ENCODE data around the gene PFKL.

The PFKL gene

DNA sequence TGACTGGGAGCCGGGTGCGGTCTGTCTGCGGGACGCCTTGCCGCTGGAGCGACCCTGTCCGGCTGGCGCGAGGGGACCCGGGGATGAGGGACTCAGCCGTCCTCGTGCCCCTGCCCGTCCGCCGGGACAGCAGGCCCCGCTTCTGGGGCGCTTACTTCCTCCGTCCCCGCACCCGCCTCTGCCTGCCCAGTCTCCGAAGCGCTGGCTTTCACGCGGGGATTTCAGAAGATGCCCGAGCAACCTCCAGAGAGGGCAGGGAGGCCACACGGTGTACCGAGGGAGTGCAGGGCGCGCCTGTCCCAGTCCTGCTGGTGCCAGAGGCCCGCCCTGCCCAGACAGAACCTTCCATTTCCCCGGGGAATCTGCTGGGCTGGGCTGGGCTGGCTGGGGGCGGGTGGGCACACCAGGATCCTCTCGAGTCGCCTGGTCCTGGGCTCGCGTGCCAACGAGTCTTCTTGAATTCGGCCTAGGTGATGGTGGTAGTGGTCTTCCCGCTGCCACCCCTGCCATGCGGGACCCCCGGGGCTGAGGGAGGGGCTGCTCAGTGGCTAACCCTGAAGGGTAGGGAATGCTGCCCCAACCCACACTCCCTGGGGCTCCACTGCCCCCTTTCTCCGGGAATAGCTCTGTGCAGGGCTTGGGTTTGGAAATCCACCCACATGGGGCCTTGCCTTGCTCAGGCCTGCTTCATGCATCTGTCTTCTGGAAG lies 51.1 kb downstream of the PFKL start:
- Mint-ChIP-seq H3K27me3 (ENCODE audit: low read depth) (no peaks in the 10 kb centered on the region), H3K27ac (no peak overlapping the region), H3K36me3 (ENCODE audit: low read depth) (no peaks in the 10 kb centered on the region), H3K4me1 (peaks cover 11% of the 10 kb centered on the region), H3K9me3 (no peaks in the 10 kb centered on the region), H3K4me3 (no peak overlapping the region)
- TF ChIP-seq, protein P1, sequence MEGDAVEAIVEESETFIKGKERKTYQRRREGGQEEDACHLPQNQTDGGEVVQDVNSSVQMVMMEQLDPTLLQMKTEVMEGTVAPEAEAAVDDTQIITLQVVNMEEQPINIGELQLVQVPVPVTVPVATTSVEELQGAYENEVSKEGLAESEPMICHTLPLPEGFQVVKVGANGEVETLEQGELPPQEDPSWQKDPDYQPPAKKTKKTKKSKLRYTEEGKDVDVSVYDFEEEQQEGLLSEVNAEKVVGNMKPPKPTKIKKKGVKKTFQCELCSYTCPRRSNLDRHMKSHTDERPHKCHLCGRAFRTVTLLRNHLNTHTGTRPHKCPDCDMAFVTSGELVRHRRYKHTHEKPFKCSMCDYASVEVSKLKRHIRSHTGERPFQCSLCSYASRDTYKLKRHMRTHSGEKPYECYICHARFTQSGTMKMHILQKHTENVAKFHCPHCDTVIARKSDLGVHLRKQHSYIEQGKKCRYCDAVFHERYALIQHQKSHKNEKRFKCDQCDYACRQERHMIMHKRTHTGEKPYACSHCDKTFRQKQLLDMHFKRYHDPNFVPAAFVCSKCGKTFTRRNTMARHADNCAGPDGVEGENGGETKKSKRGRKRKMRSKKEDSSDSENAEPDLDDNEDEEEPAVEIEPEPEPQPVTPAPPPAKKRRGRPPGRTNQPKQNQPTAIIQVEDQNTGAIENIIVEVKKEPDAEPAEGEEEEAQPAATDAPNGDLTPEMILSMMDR (IDR thresholded peaks at IDR 0.05; ENCODE audit: unreplicated experiment in 3 of 3) = no peak

DNA sequence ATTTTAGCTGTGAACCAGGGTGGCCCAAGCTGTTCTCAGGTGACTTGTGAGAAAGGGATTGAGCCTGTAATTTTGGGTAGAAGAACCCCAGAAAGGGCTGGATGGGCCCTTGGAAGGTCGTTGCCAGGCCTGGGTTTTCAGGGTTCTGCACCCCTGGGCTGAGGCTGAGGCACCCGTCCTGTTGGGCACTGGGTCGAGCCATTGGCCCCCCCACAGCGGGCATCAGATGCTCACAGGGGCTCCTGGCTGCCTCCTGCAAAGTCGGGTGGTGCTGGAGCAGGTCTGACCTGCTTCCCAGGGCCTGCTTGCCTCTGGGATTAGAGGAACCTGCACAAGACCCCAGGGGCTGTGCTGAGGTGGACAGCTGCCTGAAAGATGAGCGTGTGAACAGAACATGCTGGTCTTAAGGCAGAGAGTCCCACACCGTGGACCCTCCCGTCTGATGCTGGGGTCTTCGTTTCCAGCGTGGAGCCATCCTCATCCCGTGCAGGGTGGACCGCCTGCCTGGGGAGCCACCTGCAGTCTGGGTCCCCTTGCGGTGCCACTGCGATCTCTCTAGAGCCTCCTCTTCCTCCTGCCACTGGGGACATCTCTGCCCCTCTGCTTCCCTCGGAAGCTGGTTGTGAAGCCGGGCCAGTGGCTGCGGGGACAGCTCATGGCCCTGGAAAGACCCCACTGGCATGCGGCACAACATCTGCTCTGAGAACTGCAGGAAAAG lies 51.8 kb downstream of the PFKL start:
- no peaks in the 10 kb centered on the region for H3K36me3 Mint-ChIP-seq (ENCODE audit: low read depth)
- no peak overlapping the region for H3K27ac Mint-ChIP-seq
- no peak overlapping the region for H3K4me3 Mint-ChIP-seq
- peaks cover 11% of the 10 kb centered on the region for H3K4me1 Mint-ChIP-seq
- TF ChIP-seq, protein P1 (IDR thresholded peaks at IDR 0.05; ENCODE audit: unreplicated experiment in 3 of 3) = no peak
- no peaks in the 10 kb centered on the region for H3K9me3 Mint-ChIP-seq
- no peaks in the 10 kb centered on the region for H3K27me3 Mint-ChIP-seq (ENCODE audit: low read depth)

DNA sequence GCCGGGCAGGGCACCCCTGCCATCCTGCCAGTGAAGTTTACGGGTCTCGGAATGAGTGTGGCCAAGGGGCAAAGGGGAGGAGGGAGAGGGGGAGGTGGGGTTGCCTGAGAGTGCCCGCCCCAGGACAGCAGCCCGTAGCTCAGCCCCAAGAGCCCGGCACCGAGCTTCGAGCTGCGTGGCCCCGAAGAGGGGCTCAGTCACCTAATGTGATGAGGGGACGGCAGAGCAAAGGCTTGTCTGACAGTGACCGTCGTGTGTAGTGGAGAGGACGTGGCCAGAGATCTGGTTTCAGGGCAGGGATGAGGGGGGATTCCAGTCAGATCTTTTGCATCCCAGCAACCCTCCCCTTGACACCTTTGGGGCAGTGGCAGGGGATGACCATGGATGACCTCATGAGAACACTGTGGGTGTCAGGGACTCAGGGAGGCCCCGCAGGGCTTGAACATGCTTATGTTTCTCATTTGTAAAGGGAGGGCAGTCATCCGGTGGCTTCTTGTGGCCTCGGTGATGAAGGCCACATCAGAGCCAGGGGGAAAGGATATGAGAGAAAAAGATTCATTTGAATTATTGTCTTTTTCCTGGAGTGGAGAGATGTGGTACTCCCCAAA lies 52.5 kb downstream of the PFKL start:
- Mint-ChIP-seq H3K9me3 (no peaks in the 10 kb centered on the region), H3K4me3 (no peak overlapping the region), H3K36me3 (ENCODE audit: low read depth) (no peaks in the 10 kb centered on the region), H3K4me1 (peaks cover 11% of the 10 kb centered on the region), H3K27ac (no peak overlapping the region), H3K27me3 (ENCODE audit: low read depth) (no peaks in the 10 kb centered on the region)
- TF ChIP-seq, protein P1 (IDR thresholded peaks at IDR 0.05; ENCODE audit: unreplicated experiment in 3 of 3) = no peak

DNA sequence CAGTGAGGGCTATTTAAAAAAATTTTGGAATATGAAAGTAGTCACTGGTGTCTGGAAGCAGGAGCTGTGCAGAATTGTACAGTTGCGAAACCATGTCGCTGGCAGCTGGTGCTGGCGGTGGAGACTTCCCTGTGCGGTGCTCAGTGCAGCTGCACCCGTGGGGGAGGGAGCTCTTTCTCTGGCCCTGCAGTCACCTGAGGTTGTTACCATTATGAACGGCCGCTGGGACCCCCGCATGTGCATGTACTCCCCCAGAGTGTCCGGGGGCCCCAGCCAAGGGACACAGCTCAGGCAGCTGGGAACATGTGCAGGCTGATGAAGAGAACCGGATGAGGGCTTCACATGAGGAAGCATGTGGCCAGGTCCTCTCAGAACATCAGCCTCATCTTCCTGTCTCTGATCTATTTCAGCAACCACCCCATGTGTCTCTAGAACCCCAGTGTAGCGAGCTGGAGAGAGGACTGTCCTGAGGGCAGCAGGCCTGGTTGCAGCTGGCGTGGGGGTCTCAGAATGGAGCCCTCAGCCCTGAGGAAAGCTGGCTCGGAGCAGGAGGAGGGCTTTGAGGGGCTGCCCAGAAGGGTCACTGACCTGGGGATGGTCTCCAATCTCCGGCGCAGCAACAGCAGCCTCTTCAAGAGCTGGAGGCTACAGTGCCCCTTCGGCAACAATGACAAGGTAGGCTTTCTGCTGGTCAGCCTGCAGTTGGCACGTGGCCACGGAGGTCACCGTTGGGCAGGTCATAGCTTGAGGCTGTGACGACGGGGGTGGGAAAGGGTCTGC lies 53.5 kb downstream of the PFKL start, which contains the start of gene TRPM2:
TSS of gene TRPM2 (plus strand) at position 431 of the 780 bp plus-strand sequence. CDS start at position 511, 80 bp downstream.
- TF ChIP-seq, protein P1 (IDR thresholded peaks at IDR 0.05; ENCODE audit: unreplicated experiment in 3 of 3) = no peak
- Mint-ChIP-seq H3K27me3 (ENCODE audit: low read depth) (no peaks in the 10 kb centered on the region), H3K4me3 (no peak within 1 kb of the TSS), H3K27ac (no peak within 1 kb of the TSS), H3K4me1 (peaks cover 11% of the 10 kb centered on the region), H3K36me3 (ENCODE audit: low read depth) (no peaks in the 10 kb centered on the region), H3K9me3 (no peaks in the 10 kb centered on the region)

DNA sequence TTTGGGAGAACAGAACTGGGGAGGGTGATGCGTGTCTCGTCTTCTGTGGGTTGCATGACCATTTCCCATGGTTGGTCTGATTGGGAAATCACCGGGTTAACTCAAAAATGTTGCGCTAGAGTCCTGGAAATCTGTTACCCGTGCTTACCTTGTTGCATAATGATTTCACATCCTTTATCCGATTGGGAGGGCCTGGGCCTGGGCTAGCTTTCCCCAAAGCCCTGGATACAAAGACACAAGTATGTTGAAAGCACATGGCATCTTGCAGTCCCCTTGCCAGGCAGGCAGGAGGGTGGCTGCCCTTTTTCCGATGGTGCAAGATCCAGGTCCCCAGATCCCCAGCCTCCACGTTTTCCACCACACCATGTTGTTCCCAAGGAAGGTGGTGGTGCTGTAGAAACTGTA lies 54.1 kb downstream of the PFKL start:
- Mint-ChIP-seq H3K9me3 (no peaks in the 10 kb centered on the region), H3K4me1 (peaks cover 11% of the 10 kb centered on the region), H3K36me3 (ENCODE audit: low read depth) (no peaks in the 10 kb centered on the region), H3K27ac (no peak overlapping the region), H3K4me3 (no peak overlapping the region), H3K27me3 (ENCODE audit: low read depth) (no peaks in the 10 kb centered on the region)
- TF ChIP-seq, protein P1 (IDR thresholded peaks at IDR 0.05; ENCODE audit: unreplicated experiment in 3 of 3) = no peak

Data from nephron (organoid).